ENCODE measurements around the gene MMEL1. TPM values are rescaled to one million over a fixed set of nuclear protein-coding genes. Genes with fewer than 3 reads are reported as not detected.
"Not testable (repeated sequence)": the region's sequence is repeated elsewhere in the genome, so short reads cannot be mapped to it uniquely, and the experiment has no call there.

Gene MMEL1
- total RNA-seq, 2 donors from 2014 or later = 0.54 to 0.87 TPM

DNA sequence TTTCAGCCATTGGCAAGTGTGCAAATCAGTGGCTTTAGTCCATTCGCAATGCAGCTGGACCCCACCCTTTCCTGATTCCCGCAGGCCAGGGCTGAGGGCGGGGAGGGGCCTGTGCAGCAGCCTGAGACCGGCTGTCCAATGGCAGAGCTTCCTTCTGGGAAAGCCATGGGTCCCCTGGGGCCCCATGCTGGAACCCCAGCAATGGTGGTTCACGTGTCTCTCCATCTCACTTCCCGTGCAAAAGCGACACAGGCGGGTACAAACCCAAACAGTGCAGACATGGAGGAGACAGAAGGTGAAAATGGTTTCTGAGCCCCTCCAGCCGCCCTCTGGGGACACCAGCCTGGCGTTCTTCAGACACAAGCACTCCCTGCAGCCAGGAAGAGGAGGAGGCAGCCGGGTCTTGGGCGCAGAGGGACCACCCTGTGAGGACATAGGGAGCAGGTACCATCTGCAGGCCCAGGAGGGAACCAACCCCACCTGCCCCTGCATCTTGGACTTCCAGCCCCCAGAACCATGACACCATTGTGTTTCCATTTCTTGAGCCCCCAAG, 82.4 kb downstream of the MMEL1 start:
- peaks cover 24% of the 10 kb centered on the region for H3K36me3 Mint-ChIP-seq (ENCODE audit: low read depth)
- H3K27me3 Mint-ChIP-seq; H3K4me1 Mint-ChIP-seq; H3K9me3 Mint-ChIP-seq; ATAC-seq (replicated peaks): not testable (repeated sequence)
- H3K27ac Mint-ChIP-seq = peak overlapping the region; percentile 65
- peak overlapping the region; percentile 84 for H3K4me3 Mint-ChIP-seq

DNA sequence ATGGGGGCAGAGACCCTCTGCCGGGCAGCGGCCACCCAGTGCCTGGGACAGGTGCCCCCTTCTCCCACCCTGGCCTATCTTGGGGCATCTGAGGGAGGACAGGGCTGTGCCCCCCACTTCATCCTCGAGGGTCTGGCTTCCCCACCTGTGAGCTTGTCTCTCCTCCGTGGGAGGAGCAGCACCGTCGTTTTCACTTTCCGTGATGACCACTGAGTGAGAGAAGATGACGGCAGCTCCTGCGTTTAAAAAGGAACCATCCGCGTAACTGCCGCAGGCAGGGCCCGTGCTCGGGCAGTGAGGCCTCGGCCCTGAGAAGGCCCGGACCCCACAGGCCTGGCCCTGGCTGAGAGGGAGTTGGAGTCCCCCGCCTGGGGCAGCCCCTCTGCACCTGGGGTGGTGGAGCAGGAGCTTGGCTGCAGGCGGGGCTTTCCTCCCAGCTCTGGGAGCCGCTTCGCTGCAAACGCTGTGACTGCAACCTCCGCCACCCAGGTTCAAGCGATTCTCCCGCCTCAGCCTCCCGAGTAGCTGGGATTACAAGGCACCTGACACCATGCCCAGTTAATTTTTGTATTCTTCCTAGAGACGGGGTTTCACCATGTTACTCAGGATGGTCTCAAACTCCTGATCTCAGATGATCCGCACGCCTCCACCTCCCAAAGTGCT, 83.3 kb downstream of the MMEL1 start:
- not testable (repeated sequence) for H3K9me3 Mint-ChIP-seq; ATAC-seq (replicated peaks); H3K27me3 Mint-ChIP-seq; H3K4me1 Mint-ChIP-seq
- H3K27ac Mint-ChIP-seq = peak overlapping the region; percentile 95
- H3K36me3 Mint-ChIP-seq (ENCODE audit: low read depth) = peaks cover 17% of the 10 kb centered on the region
- H3K4me3 Mint-ChIP-seq = peak overlapping the region; percentile 84

DNA sequence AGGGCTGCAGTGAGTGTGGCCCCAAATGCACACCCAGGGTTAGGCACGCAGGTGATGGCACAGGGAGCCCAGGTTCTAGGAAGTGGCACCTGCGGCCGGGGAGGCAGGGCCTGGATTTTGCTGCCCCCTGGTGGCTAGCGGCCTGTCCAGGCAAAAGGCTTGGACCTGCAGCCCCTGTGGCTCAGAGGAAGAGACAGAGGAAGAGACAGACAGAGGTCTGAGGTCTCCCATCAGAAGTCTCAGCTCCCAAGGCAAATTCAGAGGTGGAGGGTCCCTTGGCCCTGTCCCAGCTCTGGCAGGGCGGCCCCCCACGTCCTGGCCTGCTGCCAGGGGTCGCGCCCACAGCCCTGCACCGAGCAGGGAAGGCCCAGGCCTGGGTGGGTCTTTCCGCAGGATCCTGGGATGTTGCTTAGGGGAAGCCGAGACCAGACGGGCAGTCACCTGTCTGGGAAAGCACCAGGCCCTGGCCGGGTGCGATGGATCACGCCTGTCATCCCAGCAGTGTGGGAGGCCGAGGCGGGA, 84.7 kb downstream of the MMEL1 start:
- Mint-ChIP-seq H3K4me3 (peak overlapping the region; percentile 84), H3K9me3 (no peaks in the 10 kb centered on the region), H3K27me3 (no peaks in the 10 kb centered on the region), H3K27ac (peak overlapping the region; percentile 95), H3K4me1 (no peaks in the 10 kb centered on the region), H3K36me3 (ENCODE audit: low read depth) (peaks cover 16% of the 10 kb centered on the region)
- ATAC-seq (replicated peaks) = peak; percentile 42

DNA sequence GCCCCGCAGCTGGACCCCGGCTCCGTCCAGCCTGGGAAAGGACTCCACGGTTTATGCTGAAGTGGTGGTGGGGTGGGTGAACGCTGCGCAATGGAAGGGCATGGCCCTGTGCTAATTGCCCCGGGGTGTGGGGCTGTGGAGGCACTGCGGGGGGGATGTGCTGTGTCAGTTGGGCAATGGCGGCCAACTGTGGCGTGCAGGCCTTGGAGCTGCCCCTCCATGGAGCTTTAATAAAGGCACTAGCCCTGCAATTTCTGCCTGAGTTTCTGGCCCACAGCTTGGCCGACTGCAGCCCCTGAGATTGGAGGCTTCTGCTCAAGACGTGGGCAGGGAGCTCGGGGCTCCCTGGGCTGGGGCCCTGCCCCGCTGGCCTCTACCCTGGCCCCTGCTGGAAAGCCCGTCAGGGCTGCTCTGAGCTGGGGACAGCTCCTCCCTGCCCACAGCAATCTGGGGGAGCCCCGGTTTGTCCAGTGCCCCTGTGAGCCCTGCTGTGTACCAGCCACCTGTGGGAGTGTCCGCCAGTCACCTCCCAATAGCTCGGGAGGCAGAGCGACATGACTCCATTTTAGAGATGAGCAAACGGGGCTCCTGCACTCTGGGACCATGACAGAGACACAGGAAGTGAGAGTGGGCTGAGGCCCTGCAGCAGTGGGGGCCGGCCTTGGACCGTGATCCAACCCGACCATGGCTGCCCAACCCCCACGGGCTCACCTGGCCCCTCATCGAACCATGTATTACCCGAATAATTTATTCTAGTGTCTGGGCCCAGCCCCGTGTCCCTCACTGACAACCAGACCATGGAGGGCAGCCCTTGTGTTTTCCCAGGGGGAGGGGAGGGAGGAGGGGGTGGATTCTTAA, 85.4 kb downstream of the MMEL1 start:
- Mint-ChIP-seq H3K27ac (peak overlapping the region; percentile 95), H3K9me3 (no peaks in the 10 kb centered on the region), H3K27me3 (no peaks in the 10 kb centered on the region), H3K36me3 (ENCODE audit: low read depth) (peaks cover 16% of the 10 kb centered on the region), H3K4me3 (peak overlapping the region; percentile 84), H3K4me1 (no peaks in the 10 kb centered on the region)
- ATAC-seq (replicated peaks) = peak; percentile 40

DNA sequence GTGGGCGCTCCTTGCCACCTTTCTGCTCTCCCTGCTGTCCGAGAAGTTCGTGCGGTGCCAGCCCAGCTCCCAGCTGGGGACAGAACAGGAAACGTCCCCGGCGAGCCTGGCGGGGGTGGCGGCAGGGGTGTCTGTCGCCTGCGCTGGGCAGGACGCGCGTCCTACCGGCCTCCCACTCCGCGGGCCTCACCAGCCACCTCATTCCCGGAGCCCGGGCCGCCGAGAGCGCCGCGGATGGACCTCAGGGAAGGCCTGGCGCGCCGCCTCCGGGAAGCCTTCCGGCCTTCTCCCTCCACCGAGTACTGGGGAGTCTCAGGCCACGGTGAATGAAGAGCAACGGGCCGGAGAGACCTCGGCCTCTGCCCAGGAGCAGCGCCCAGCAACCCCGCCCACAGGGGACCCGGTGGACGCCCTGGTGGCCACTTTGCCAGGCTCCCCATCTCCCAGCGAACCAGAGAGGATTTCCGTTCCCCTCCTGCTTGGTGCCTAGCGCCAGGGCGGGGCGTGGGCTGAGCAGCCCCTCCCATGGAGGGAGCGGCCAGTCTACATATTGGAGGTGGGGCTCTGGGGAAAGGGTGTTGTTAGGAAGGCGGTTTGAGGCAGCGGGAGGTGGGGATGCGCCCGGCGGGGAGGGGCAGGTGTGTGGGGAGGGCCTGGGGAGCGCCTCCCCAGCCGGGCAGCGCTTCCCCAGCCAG, 86.2 kb downstream of the MMEL1 start:
- Mint-ChIP-seq H3K9me3 (no peaks in the 10 kb centered on the region), H3K27ac (peak overlapping the region; percentile 95), H3K36me3 (ENCODE audit: low read depth) (peaks cover 16% of the 10 kb centered on the region), H3K4me1 (no peaks in the 10 kb centered on the region), H3K4me3 (peak overlapping the region; percentile 84), H3K27me3 (no peaks in the 10 kb centered on the region)
- peak; percentile 61 for ATAC-seq (replicated peaks)

DNA sequence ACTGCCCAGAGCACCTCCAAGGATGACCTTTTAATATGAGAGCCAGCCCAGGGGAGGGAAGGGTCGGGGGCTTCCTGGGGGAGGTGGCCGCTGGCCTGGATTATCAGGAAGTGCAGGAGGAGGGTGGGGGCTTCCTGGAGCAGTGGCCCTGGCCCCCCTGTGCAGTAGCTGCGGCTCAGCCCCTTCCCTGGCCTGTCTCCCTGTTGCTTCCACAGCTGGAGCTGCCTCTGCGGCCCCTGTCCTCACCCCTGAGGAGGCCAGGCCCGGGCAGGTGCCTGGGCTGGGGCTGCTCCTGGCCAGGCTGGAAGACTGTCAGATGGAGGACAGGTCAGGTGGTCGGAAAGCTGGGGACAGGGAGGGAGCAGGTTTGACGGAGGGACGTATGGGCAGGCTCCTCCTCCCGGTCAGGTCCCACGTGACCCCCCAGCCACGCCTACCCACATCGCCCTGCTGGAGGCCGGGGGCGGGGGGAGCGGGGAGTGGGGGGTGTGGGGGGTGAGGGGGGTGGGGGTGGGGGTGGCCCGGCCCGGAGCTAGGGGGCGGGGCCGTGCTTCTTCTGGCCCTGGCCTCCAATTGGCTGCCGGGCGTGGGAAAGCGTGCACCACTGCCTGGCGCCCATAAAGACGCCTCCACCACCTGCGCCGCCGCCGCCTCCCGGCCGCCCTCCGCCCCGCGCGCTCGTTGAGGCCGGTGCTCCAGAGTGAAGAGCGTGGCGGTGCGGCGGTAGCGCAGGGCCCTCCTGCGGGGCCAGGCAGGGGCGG, 86.9 kb downstream of the MMEL1 start:
- peaks cover 11% of the 10 kb centered on the region for H3K36me3 Mint-ChIP-seq (ENCODE audit: low read depth)
- H3K27ac Mint-ChIP-seq = no peak overlapping the region
- no peaks in the 10 kb centered on the region for H3K27me3 Mint-ChIP-seq
- no peaks in the 10 kb centered on the region for H3K9me3 Mint-ChIP-seq
- peak; percentile 45 for ATAC-seq (replicated peaks)
- no peaks in the 10 kb centered on the region for H3K4me1 Mint-ChIP-seq
- H3K4me3 Mint-ChIP-seq = peak overlapping the region; percentile 84

DNA sequence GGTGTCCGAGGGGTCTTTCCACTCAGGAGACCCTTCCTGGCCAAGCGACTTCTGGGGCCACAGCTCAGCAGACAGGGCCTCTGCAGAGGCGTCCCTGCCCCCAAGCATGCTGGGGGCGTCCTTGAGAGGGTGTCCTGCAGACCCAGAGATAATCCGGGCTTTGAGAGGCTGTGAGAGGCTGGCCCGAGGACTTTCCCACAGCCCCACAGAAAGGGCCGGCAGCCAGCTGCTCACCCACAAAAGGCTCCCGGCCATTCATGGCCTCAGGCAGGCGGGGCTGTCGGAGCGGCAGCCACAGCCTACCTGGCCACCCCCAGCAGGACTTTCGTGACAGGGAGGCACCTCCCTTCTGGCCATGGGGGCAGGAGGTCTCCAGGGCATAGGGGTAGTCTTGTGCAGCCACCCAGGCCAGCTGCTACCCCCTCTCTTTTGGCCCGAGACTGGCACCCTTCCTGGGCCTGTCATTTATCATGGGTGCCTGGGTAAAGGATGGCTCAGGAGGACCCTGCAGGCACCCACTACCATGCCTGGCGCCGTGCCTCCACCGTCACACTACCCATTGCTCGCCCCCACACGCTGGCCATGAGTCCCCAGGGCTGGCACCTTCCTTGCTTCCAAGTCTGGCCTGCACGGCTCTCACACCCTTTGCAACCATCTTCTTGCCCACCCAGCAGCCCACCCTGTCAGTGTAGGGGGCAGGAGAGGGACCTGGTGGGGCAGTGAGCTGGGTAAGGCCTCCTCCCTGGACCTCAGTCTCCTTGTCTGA, 87.8 kb downstream of the MMEL1 start:
- H3K27ac Mint-ChIP-seq = no peak overlapping the region
- H3K9me3 Mint-ChIP-seq = no peaks in the 10 kb centered on the region
- H3K4me3 Mint-ChIP-seq = no peak overlapping the region
- no peak for ATAC-seq (replicated peaks)
- H3K4me1 Mint-ChIP-seq = no peaks in the 10 kb centered on the region
- peaks cover 10% of the 10 kb centered on the region for H3K36me3 Mint-ChIP-seq (ENCODE audit: low read depth)
- no peaks in the 10 kb centered on the region for H3K27me3 Mint-ChIP-seq

DNA sequence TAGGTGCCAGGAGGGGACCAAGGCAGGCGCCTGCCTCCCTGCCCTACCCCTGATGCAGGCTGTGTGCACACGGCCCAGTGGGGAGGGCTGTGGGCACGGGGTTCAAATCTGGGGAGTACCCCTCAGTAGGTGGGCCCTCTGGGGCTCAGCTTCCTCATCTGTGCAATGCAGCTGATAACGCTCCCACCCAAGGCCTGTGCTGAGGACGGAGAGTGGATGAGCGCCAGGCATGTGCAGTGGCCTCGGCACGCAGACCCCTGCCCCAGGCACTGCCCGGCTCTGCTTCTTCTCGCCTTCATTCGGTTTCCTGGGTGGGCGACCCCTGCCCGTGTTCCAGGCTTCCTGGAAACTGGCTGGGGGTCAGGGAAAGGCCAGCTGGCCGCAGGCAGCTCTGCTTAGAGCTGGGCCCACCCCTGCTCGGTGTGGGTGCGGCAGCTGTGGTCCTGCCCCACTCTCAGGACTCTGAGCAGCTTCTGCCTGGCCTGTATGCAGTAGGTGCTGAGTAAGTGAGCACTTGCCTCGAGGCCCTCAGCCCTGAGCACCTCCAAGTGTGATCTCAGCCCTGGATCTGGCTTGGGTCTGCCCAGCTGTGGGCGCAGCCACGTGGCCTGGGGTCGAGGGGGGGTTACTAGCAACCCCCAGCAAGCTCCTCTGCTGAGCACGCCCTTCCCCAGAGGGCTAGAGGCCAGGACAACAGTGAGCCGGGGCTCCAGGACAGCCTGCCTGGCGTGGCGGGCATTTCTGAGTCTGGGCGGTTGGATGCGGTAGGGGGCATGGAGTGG, 88.5 kb downstream of the MMEL1 start:
- peaks cover 6% of the 10 kb centered on the region for H3K36me3 Mint-ChIP-seq (ENCODE audit: low read depth)
- no peak for ATAC-seq (replicated peaks)
- no peaks in the 10 kb centered on the region for H3K4me1 Mint-ChIP-seq
- no peaks in the 10 kb centered on the region for H3K9me3 Mint-ChIP-seq
- H3K27me3 Mint-ChIP-seq = no peaks in the 10 kb centered on the region
- H3K4me3 Mint-ChIP-seq = no peak overlapping the region
- no peak overlapping the region for H3K27ac Mint-ChIP-seq

DNA sequence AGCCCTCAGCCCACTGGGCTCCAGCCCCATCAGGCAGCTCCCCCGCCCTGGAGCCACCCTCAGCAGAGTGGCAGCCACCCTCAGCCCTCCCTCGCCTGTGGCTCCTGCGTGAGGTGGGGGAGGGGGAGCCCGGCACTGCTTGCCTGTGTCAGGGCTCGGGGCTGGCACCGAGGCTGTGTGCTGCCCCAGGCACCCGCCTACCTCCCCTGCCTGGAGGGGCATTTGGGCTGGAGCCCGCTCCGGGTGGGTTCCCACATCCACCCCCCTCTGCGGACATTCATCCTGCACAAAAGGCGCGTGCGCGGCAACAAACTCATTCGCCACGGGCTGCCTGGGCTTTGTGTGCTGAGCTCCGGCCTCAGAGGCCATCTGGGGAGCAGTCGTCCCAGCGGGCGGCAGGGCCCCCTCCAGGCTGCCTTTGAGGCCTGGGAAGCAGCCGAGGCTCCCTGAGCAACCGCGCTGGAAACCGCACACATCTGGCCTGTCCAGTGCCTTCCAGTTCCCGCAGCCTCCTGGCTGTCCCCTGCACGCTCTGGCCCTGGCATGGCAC, 89.2 kb downstream of the MMEL1 start:
- Mint-ChIP-seq H3K9me3 (no peaks in the 10 kb centered on the region), H3K4me1 (no peaks in the 10 kb centered on the region), H3K36me3 (ENCODE audit: low read depth) (peaks cover 6% of the 10 kb centered on the region), H3K27ac (no peak overlapping the region), H3K4me3 (no peak overlapping the region), H3K27me3 (no peaks in the 10 kb centered on the region)
- ATAC-seq (replicated peaks) = no peak

DNA sequence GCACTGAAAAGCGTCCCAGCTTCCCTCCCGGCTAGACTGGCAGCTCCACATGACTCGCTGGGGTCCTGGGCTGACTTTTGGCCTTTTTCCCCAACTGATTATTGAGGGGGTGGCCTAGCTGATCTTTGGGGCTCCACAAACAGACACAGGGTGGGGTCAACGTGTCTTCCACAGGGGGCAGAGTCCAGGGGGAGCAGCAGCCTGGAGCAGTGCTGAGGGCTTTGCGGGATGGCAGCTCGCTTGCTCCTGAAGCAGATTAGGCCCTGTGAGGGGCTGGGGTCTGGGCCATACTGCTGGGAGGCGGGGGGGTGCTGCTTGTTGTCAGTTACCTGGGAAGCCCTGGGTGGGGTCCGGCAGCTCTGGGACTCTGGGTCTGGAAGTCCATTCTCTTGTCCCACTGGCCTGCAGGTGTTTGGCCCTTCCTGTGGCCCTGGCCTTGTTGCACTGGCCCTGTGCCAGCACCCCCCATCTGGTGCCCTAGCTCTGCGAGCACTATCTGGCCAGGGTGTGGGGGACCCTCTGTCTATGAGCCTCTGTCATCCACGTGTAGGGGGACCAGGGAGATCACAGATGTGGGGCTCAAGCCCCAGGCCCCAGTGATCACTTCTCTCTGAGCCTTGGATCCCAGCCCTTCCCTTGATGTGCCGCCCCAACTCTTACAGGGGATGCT, 90.4 kb downstream of the MMEL1 start:
- H3K27ac Mint-ChIP-seq = no peak overlapping the region
- H3K36me3 Mint-ChIP-seq (ENCODE audit: low read depth) = peaks cover 6% of the 10 kb centered on the region
- H3K9me3 Mint-ChIP-seq = no peaks in the 10 kb centered on the region
- ATAC-seq (replicated peaks) = no peak
- no peaks in the 10 kb centered on the region for H3K4me1 Mint-ChIP-seq
- no peak overlapping the region for H3K4me3 Mint-ChIP-seq
- no peaks in the 10 kb centered on the region for H3K27me3 Mint-ChIP-seq

DNA sequence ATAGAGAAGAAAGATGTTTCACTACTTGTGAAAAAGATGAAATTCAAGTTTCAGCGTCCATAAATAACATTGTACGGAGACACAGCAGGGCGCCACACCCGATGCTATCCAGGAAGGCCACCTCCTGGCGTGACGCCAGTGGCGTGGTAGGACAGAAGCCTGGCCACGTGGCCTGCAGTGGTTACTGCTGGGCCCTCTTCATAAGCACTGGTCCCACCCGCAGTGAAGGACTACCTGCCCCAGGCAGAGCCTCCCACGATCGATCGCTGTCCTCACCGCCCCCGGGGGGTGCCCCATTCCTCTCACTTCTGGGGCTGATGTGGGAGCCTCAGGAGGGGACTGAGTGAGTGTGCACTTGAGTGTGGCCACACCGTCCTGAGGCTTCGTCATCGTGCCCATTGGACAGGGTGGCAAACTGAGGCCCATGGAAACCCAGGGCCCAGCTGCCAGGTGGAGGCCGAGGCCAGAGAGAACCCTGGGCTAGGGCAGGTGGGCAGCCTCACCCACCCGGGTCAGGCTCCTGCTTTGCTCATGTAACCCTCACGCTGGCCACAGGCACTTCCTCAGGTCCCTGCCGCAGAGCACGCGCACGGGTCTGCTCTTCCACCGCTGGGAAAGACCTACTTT, 91.1 kb downstream of the MMEL1 start:
- Mint-ChIP-seq H3K27me3 (no peaks in the 10 kb centered on the region), H3K27ac (no peak overlapping the region), H3K4me3 (no peak overlapping the region), H3K36me3 (ENCODE audit: low read depth) (peaks cover 3% of the 10 kb centered on the region), H3K4me1 (no peaks in the 10 kb centered on the region), H3K9me3 (no peaks in the 10 kb centered on the region)
- ATAC-seq (replicated peaks) = no peak
